Mesenchymal stem cell (in vitro differentiated cells and primary cell): Measurements from ENCODE around the gene SESN1.

Source experiments
- DNase-seq: peaks from one replicate; pipeline ENCODE4 v3.0.0-alpha.2; 2013
- H2AFZ ChIP-seq: one replicate; pipeline ENCODE4 v1.6.1; 2013; ENCODE audit warnings: low read depth, mild to moderate bottlenecking, control low read depth, inconsistent platforms, low read length, moderate library complexity
- H2AK5ac ChIP-seq: 2 replicates; pipeline ENCODE4 v1.6.1; 2013; ENCODE audit warnings: low read length, moderate library complexity, mild to moderate bottlenecking, inconsistent platforms; ENCODE audit not compliant: severe bottlenecking
- H2BK120ac ChIP-seq: one replicate; pipeline ENCODE4 v1.6.1; 2013; ENCODE audit warnings: low read depth, mild to moderate bottlenecking, inconsistent platforms, low read length, moderate library complexity
- H2BK12ac ChIP-seq, 2 experiments: one replicate each; pipeline ENCODE4 v1.6.1; 2013; ENCODE audit warnings: inconsistent platforms in 2 of 2, low read length in 2 of 2, mild to moderate bottlenecking in 2 of 2, moderate library complexity in 2 of 2, control low read depth in 1 of 2
- H2BK15ac ChIP-seq: one replicate; pipeline ENCODE4 v1.6.1; 2013; ENCODE audit warnings: mild to moderate bottlenecking, low read depth, inconsistent platforms; ENCODE audit not compliant: poor library complexity, severe bottlenecking
- H2BK5ac ChIP-seq: 2 replicates; pipeline ENCODE4 v1.6.1; 2013; ENCODE audit warnings: low read depth, mild to moderate bottlenecking, low read length, control low read depth, inconsistent platforms; ENCODE audit not compliant: poor library complexity, severe bottlenecking
- H3K14ac ChIP-seq, 2 experiments: one replicate each; pipeline ENCODE4 v1.6.1; 2013; ENCODE audit warnings: inconsistent platforms in 2 of 2, low read length in 2 of 2, control low read depth in 1 of 2, mild to moderate bottlenecking in 1 of 2, moderate library complexity in 1 of 2
- H3K18ac ChIP-seq, 2 experiments: one replicate each; pipeline ENCODE4 v1.6.1; 2013; ENCODE audit warnings: inconsistent platforms in 2 of 2, low read length in 2 of 2, control low read depth in 1 of 2, low read depth in 1 of 2, mild to moderate bottlenecking in 1 of 2
- H3K23ac ChIP-seq, 2 experiments: one replicate each; pipeline ENCODE4 v1.6.1; 2013; ENCODE audit warnings: inconsistent platforms in 2 of 2, low read length in 2 of 2, mild to moderate bottlenecking in 2 of 2, moderate library complexity in 2 of 2, control low read depth in 1 of 2
- H3K27ac ChIP-seq: 2 replicates; pipeline ENCODE4 v1.5.1; 2013; ENCODE audit warnings: mild to moderate bottlenecking, moderate library complexity, low read length, control low read depth, inconsistent platforms; ENCODE audit not compliant: poor library complexity, severe bottlenecking
- H3K27me3 ChIP-seq, 2 experiments: 2 replicates each; pipeline versions ENCODE4 v1.6.1 to v1.7.0; 2013; ENCODE audit warnings: low read length in 2 of 2, mild to moderate bottlenecking in 2 of 2, moderate library complexity in 2 of 2, control low read depth in 1 of 2, inconsistent platforms in 1 of 2; ENCODE audit not compliant: control insufficient read depth in 1 of 2, insufficient read depth in 1 of 2
- H3K36me3 ChIP-seq, 2 experiments: 2 replicates each; pipeline versions ENCODE4 v1.6.1 to v1.7.0; 2013; ENCODE audit warnings: low read length in 2 of 2, control low read depth in 1 of 2, inconsistent platforms in 1 of 2, low read depth in 1 of 2, mild to moderate bottlenecking in 1 of 2; ENCODE audit not compliant: insufficient read depth in 2 of 2, control insufficient read depth in 1 of 2
- H3K4ac ChIP-seq, 2 experiments: one replicate each; pipeline ENCODE4 v1.6.1; 2013; ENCODE audit warnings: inconsistent platforms in 2 of 2, low read length in 2 of 2, mild to moderate bottlenecking in 2 of 2, moderate library complexity in 2 of 2, control low read depth in 1 of 2, low read depth in 1 of 2
- H3K4me1 ChIP-seq: 2 replicates; pipeline ENCODE4 v1.6.1; 2013; ENCODE audit warnings: low read depth, low read length, control low read depth; ENCODE audit not compliant: control insufficient read depth, insufficient read depth
- H3K4me2 ChIP-seq: 2 replicates; pipeline ENCODE4 v1.6.1; 2013; ENCODE audit warnings: low read length, mild to moderate bottlenecking, inconsistent platforms; ENCODE audit not compliant: poor library complexity, severe bottlenecking
- H3K4me3 ChIP-seq, 2 experiments: 2 replicates each; pipeline versions ENCODE4 v1.5.1 to v1.7.0; 2013; ENCODE audit warnings: low read length in 2 of 2, mild to moderate bottlenecking in 2 of 2, control low read depth in 1 of 2, low read depth in 1 of 2; ENCODE audit not compliant: insufficient read depth in 1 of 2
- H3K79me1 ChIP-seq: replicated peaks from 2 replicates; pipeline ENCODE4 v1.6.1; 2013; ENCODE audit warnings: mild to moderate bottlenecking, control low read depth, low read length, inconsistent platforms; ENCODE audit not compliant: poor library complexity, severe bottlenecking
- H3K9ac ChIP-seq: 2 replicates; pipeline ENCODE4 v1.7.0; 2013; ENCODE audit warnings: mild to moderate bottlenecking, low read length, moderate library complexity
- H3K9me3 ChIP-seq: 2 replicates; pipeline ENCODE4 v1.7.0; 2013; ENCODE audit warnings: mild to moderate bottlenecking, low read length; ENCODE audit not compliant: control insufficient read depth
- H4K8ac ChIP-seq: one replicate; pipeline ENCODE4 v1.6.1; 2013; ENCODE audit warnings: inconsistent platforms, mild to moderate bottlenecking, low read length, moderate library complexity
- H4K91ac ChIP-seq: one replicate; pipeline ENCODE4 v1.6.1; 2013; ENCODE audit warnings: mild to moderate bottlenecking, low read length, inconsistent platforms
- WGBS: methylation state at CpG from one replicate; pipeline ENCODE4 v1.1.7; 2013; ENCODE audit warnings: mixed read lengths; 5-methylcytosine and 5-hydroxymethylcytosine counted together

SESN1 gene

GRCh38 chr6:109081516-109082187, 13.0 kb downstream of the SESN1 start:
- H3K27ac ChIP-seq: no peak overlapping the region
- no peak overlapping the region for H3K18ac ChIP-seq
- no peak overlapping the region for H3K4me2 ChIP-seq
- no peaks in the 10 kb centered on the region for H3K27me3 ChIP-seq
- H3K36me3 ChIP-seq: peaks cover 3 to 4% of the 10 kb centered on the region in 2 experiments
- no peak overlapping the region for H2BK120ac ChIP-seq
- peaks cover 1% of the 10 kb centered on the region for H3K4me1 ChIP-seq
- H2AFZ ChIP-seq: no peak overlapping the region
- no peak overlapping the region for H2BK12ac ChIP-seq
- H3K14ac ChIP-seq: no peak overlapping the region
- no peak overlapping the region for H2BK15ac ChIP-seq
- no peak overlapping the region for H4K8ac ChIP-seq
- no peak for DNase-seq
- no peak overlapping the region for H2AK5ac ChIP-seq
- H3K9me3 ChIP-seq: no peaks in the 10 kb centered on the region
- no peak overlapping the region for H2BK5ac ChIP-seq
- H3K79me1 ChIP-seq: peaks cover 16% of the 10 kb centered on the region
- no peak overlapping the region for H3K4me3 ChIP-seq
- H4K91ac ChIP-seq: no peak overlapping the region
- no peak overlapping the region for H3K4ac ChIP-seq
- WGBS: 96% methylated on average over 3 of the region's 4 CpGs
- no peak overlapping the region for H3K23ac ChIP-seq
- no peak overlapping the region for H3K9ac ChIP-seq

GRCh38 chr6:109081026-109081425, 13.6 kb downstream of the SESN1 start:
- Histone ChIP-seq H3K36me3 (peaks cover 3 to 4% of the 10 kb centered on the region in 2 experiments), H2BK12ac (no peak overlapping the region), H2BK120ac (no peak overlapping the region), H2BK5ac (no peak overlapping the region), H3K4me3 (no peak overlapping the region), H3K79me1 (peaks cover 14% of the 10 kb centered on the region), H3K4ac (no peak overlapping the region), H2AFZ (no peak overlapping the region), H3K18ac (no peak overlapping the region), H4K91ac (no peak overlapping the region), H2AK5ac (no peak overlapping the region), H3K27ac (no peak overlapping the region), H2BK15ac (no peak overlapping the region), H3K14ac (no peak overlapping the region), H4K8ac (no peak overlapping the region), H3K4me2 (no peak overlapping the region), H3K23ac (no peak overlapping the region), H3K9me3 (no peaks in the 10 kb centered on the region), H3K9ac (no peak overlapping the region), H3K27me3 (no peaks in the 10 kb centered on the region), H3K4me1 (peaks cover 1% of the 10 kb centered on the region)
- 96% methylated on average over 1 of the region's 1 CpG for WGBS
- no peak for DNase-seq

GRCh38 chr6:109079981-109080380, 14.7 kb downstream of the SESN1 start:
- no peak overlapping the region for H4K91ac ChIP-seq
- H2AFZ ChIP-seq: no peak overlapping the region
- no peak overlapping the region for H3K18ac ChIP-seq
- no peak overlapping the region for H2BK5ac ChIP-seq
- H4K8ac ChIP-seq: no peak overlapping the region
- no peak overlapping the region for H3K14ac ChIP-seq
- peak overlapping the region; percentile 68 for H3K9ac ChIP-seq
- no peak overlapping the region for H2BK15ac ChIP-seq
- 34% methylated on average over 3 of the region's 4 CpGs for WGBS
- no peak overlapping the region for H2BK12ac ChIP-seq
- no peak overlapping the region for H2BK120ac ChIP-seq
- H3K23ac ChIP-seq: no peak overlapping the region
- H2AK5ac ChIP-seq: no peak overlapping the region
- no peaks in the 10 kb centered on the region for H3K9me3 ChIP-seq
- H3K4me1 ChIP-seq: peaks cover 1% of the 10 kb centered on the region
- H3K27ac ChIP-seq: no peak overlapping the region
- peaks cover 0 to 3% of the 10 kb centered on the region in 2 experiments for H3K36me3 ChIP-seq
- no peak overlapping the region for H3K4me3 ChIP-seq
- no peak overlapping the region for H3K4ac ChIP-seq
- no peak overlapping the region for H3K4me2 ChIP-seq
- no peaks in the 10 kb centered on the region for H3K27me3 ChIP-seq
- peak; percentile 58 for DNase-seq
- H3K79me1 ChIP-seq: peaks cover 16% of the 10 kb centered on the region

- H3K9me3 ChIP-seq: no peaks in the 10 kb centered on the region
- no peak overlapping the region for H3K23ac ChIP-seq
Measured at GRCh38 chr6:109076377-109076776, 18.3 kb downstream of the SESN1 start.

More at GRCh38 chr6:109076377-109076776, 18.3 kb downstream of the SESN1 start:
- Histone ChIP-seq H3K18ac (no peak overlapping the region), H3K4me2 (no peak overlapping the region), H3K36me3 (no peaks in the 10 kb centered on the region), H3K27me3 (no peaks in the 10 kb centered on the region), H3K27ac (no peak overlapping the region), H2BK15ac (no peak overlapping the region), H4K91ac (no peak overlapping the region), H3K4ac (no peak overlapping the region), H2BK120ac (no peak overlapping the region), H3K79me1 (peaks cover 13% of the 10 kb centered on the region), H3K14ac (no peak overlapping the region), H2BK5ac (no peak overlapping the region), H3K4me1 (no peaks in the 10 kb centered on the region), H2AK5ac (no peak overlapping the region), H2AFZ (no peak overlapping the region), H3K9ac (no peak overlapping the region), H4K8ac (no peak overlapping the region), H3K4me3 (no peak overlapping the region), H2BK12ac (no peak overlapping the region)
- no peak for DNase-seq
- WGBS: 100% methylated on average over 1 of the region's 3 CpGs
